GM12872 (cell line): ENCODE measurements around the gene COL18A1.

ENCODE experiments used
- TF ChIP-seq, protein P1 (sequence below): IDR thresholded peaks from 3 replicates; pipeline ENCODE4 v1.5.1; 2011; ENCODE audit warnings: low read depth, mild to moderate bottlenecking, low read length, moderate library complexity; ENCODE audit not compliant: insufficient read depth

The COL18A1 gene

DNA sequence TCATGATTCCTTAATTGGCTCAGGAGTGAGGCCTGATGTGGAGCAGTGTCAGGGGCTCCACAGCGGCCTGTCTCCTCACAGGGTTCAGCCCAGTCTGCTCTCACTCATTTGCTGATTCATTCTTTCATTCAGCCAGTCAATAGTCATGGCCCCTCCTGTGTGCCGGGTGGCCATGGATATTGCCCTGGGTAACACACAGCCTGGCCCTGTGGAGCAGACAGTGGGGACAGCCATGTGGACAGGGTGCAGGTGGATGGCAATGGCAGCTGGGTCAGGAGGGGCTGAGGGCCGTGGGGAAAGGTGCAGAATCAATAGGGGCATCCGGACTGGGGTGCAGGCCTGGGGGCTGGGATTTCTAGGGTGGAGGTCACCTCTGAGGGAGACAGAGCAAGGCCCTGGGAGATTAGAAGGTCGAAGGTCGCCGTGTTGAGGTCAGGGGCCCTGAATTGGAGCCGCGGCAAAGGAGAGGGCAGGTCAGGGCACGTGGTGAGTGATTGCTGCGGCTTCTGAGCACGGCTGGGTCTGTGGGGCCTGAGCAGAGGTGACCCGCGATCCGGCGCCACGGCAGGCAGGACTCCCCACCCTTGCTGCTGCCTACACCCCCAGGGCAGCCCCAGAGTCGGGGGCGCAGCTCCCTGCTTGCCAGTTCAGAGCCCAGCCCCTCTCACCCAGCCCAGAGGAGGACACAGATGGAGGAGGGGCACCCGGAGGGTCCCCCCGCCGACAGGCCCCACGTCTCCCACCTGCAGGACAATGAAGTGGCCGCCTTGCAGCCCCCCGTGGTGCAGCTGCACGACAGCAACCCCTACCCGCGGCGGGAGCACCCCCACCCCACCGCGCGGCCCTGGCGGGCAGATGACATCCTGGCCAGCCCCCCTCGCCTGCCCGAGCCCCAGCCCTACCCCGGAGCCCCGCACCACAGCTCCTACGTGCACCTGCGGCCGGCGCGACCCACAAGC lies 103.9 kb downstream of the COL18A1 start:
- TF ChIP-seq, protein P1, sequence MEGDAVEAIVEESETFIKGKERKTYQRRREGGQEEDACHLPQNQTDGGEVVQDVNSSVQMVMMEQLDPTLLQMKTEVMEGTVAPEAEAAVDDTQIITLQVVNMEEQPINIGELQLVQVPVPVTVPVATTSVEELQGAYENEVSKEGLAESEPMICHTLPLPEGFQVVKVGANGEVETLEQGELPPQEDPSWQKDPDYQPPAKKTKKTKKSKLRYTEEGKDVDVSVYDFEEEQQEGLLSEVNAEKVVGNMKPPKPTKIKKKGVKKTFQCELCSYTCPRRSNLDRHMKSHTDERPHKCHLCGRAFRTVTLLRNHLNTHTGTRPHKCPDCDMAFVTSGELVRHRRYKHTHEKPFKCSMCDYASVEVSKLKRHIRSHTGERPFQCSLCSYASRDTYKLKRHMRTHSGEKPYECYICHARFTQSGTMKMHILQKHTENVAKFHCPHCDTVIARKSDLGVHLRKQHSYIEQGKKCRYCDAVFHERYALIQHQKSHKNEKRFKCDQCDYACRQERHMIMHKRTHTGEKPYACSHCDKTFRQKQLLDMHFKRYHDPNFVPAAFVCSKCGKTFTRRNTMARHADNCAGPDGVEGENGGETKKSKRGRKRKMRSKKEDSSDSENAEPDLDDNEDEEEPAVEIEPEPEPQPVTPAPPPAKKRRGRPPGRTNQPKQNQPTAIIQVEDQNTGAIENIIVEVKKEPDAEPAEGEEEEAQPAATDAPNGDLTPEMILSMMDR, result no peak

DNA sequence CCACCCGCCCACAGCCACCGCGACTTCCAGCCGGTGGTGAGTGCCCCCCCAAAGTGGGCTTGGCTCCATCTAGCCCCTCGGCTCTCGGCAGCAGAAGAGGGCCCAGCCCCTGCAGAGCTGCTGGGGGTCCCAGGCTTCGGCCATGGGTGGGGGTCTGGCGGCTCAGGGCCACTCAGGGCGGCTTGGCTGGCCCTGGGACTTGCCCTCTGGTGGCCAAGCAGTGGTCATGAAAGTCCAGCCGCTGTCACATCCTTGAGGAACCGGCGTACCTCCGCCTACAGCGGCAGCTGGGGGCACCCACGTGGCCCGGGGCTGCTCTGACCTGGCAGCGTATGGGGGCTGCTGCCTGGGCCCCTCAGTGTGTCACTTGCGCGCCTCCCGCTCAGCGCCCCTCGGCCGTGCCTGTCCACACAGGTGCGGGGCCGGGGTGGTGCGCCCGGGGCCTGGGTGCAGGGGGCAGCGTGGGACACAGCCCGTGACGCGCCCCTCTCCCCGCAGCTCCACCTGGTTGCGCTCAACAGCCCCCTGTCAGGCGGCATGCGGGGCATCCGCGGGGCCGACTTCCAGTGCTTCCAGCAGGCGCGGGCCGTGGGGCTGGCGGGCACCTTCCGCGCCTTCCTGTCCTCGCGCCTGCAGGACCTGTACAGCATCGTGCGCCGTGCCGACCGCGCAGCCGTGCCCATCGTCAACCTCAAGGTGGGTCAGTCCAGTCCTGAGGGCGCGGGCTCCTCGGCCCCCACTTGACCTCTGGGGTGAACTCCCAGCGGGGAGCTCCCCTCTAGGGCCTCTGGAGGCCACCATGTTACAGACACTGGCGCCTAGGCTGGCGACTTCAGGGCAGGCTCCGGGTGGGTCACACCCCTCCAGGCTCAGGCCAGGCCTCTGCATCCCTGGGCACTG lies 104.9 kb downstream of the COL18A1 start:
- TF ChIP-seq, protein P1, result no peak

DNA sequence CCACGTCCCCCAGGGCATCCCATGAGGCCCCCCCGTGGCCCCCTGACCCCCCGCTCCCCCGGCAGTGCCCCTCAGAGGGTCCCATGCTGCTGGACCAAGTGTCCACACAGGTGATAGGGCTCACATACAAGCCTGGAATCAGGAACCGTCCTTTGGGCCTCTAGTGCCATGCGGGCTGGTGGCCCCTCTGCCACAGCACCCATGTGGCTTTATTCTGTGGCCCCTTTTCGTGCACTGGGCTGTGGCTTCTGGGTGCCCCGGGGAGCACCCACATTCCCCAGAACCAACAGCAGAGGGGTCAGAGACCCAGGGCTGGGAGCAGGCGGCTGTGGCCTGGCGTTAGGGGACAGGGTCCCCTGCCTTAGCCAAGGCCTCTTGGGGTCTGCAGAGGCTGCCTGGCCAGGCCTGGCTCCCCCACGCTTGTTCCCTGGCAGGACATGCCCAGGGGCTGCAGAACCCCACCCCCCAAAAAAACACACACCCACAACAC lies 105.5 kb downstream of the COL18A1 start:
- TF ChIP-seq, protein P1, result no peak

GRCh38 chr21:45511007-45511406 lies 106.0 kb downstream of the COL18A1 start:
- TF ChIP-seq, protein P1, result no peak

GRCh38 chr21:45511661-45512431 lies 106.9 kb downstream of the COL18A1 start:
- TF ChIP-seq, protein P1, result no peak

DNA sequence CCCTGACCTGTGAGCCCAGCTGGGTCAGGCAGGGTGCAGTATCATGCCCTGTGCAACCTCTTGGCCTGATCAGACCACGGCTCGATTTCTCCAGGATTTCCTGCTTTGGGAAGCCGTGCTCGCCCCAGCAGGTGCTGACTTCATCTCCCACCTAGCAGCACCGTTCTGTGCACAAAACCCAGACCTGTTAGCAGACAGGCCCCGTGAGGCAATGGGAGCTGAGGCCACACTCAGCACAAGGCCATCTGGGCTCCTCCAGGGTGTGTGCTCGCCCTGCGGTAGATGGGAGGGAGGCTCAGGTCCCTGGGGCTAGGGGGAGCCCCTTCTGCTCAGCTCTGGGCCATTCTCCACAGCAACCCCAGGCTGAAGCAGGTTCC lies 107.6 kb downstream of the COL18A1 start:
- TF ChIP-seq, protein P1, result no peak
